OCI-LY1 (cell line): ENCODE measurements around the gene FAM78A.

ENCODE experiments used
- EZH2 ChIP-seq: fragments of 200-600 bp; sonication (generic), shearing (Covaris generic); IDR thresholded peaks from 2 replicates; pipeline ENCODE4 v1.8.0; 2017; ENCODE audit warnings: borderline replicate concordance, mixed run types, mild to moderate bottlenecking, antibody characterized with exemption, low read length, moderate library complexity, mixed read lengths
- TF ChIP-seq, protein P1 (sequence below): fragments of 200-600 bp; sonication (generic), shearing (Covaris generic); IDR thresholded peaks from 2 replicates; pipeline ENCODE4 v1.5.1; 2017; ENCODE audit warnings: mild to moderate bottlenecking, antibody characterized with exemption, low read length, moderate library complexity, mixed read lengths

DNA sequence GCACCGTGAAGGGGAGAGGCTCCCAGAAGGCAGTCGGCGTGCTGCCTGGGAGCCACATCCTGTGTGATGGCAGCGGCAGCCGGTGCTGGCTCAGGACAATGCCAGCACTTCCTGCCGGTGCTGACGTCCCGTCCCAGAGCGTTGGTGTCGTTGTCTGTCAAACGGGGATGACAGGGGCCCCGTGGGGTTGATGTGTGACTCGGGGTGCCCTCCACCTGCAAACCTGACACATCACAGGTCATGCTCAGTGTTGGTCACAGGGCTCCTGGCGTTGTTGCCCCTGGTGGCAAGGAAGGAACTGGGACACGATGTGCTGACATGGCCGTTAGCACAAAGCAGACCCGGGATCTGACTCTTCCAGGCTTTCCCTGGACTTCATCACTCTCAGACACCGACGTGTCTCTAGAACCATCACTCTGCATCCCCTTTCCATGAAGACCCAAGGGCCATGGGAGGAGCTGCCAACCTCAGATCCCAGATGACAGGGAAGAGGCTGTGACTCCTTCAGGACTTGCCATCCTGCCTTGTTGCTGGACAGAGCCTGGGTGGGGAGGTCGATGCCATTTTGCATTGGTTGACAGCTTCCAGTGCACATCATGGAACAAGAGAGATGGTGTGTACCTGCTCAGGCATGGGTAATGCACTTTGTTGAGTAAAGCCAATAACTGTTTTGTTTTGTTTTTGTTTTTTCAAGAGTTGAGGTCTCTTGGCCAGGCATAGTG is 34.7 kb upstream of the FAM78A start:
- no peak for TF ChIP-seq EZH2
- TF ChIP-seq, protein P1, sequence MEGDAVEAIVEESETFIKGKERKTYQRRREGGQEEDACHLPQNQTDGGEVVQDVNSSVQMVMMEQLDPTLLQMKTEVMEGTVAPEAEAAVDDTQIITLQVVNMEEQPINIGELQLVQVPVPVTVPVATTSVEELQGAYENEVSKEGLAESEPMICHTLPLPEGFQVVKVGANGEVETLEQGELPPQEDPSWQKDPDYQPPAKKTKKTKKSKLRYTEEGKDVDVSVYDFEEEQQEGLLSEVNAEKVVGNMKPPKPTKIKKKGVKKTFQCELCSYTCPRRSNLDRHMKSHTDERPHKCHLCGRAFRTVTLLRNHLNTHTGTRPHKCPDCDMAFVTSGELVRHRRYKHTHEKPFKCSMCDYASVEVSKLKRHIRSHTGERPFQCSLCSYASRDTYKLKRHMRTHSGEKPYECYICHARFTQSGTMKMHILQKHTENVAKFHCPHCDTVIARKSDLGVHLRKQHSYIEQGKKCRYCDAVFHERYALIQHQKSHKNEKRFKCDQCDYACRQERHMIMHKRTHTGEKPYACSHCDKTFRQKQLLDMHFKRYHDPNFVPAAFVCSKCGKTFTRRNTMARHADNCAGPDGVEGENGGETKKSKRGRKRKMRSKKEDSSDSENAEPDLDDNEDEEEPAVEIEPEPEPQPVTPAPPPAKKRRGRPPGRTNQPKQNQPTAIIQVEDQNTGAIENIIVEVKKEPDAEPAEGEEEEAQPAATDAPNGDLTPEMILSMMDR = no peak
